GM21619 (cell line): ENCODE results near the gene PTAR1.
"Not testable (repeated sequence)": the region's sequence is repeated elsewhere in the genome, so short reads cannot be mapped to it uniquely, and the experiment has no call there.

Experiments
- ATAC-seq: cut with Tn5 transposase; IDR thresholded peaks from one replicate; pipeline ENCODE4 v1.9.1; 2021; ENCODE audit not compliant: unreplicated experiment

Gene PTAR1, protein sequence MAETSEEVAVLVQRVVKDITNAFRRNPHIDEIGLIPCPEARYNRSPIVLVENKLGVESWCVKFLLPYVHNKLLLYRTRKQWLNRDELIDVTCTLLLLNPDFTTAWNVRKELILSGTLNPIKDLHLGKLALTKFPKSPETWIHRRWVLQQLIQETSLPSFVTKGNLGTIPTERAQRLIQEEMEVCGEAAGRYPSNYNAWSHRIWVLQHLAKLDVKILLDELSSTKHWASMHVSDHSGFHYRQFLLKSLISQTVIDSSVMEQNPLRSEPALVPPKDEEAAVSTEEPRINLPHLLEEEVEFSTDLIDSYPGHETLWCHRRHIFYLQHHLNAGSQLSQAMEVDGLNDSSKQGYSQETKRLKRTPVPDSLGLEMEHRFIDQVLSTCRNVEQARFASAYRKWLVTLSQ

DNA sequence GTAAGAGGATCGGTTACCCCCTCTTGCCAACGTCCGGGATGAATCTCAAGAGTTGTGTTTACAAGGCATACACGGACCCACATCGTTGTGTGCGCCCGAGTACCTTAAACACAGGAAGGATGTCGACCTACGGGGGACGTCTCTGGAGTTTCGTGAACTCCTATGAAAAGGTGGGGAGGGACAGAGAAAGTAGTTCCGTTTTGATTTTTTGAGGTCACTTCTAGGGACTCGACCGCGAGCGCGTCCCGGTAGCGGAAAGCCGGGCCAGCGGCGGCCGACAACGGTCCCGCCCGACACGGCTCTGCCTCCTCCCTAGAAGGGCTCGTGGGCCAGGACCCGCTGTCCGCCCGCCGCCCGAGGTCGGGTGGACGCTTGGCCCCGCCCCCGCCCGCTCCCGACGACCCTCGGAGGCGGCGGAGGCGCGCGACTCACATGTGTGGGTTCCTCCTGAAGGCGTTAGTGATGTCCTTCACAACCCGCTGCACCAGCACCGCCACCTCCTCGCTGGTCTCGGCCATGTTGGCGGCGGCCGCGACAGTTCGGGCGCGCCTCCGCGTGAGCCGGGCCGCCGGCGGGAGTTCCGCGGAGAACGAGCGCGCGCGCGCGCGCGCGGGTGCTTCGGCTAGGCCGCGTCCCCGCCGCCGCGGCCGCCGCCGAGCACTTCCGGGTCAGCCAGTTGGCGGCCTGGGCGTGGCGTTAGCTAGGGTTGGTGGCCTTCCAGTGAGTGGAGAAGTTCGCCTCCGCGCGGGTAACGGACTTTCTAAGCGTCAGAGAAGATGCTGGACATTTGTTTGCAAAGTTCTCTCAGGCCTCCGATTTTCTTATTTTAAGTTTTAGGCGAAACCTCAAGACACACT is at the start of gene PTAR1:
Gene PTAR1 (minus strand): TSS at position 591 of the 857 bp plus-strand sequence. CDS start 73 bp downstream, at position 518.
- peak; percentile 85 for ATAC-seq

DNA sequence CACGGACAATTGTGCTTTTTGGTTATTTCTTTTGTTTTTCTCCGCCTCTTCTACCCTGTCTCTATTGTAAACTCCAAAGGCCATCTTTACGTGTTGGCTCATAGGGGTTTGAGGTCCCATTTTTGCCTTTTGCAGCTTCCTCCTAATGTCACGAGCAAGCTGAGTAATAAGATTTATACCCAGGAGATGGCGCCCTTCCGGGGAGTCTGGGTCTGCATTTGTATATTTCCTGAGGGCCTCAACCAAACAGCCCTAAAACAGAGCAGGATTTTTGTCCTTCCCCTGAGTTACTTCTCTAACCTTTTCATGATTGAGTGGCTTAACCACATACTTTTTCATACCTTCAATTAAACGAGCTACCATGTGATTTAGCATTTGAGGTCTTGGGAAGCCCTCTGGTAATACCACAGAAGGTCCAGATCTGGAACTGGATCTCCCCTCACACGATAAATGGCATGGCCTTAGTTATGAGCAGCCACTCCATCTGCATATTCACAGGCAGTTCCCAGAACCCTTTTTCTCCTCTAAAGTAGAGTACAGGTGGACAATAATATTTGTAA is 49.6 kb upstream of the PTAR1 start:
- no peak for ATAC-seq

DNA sequence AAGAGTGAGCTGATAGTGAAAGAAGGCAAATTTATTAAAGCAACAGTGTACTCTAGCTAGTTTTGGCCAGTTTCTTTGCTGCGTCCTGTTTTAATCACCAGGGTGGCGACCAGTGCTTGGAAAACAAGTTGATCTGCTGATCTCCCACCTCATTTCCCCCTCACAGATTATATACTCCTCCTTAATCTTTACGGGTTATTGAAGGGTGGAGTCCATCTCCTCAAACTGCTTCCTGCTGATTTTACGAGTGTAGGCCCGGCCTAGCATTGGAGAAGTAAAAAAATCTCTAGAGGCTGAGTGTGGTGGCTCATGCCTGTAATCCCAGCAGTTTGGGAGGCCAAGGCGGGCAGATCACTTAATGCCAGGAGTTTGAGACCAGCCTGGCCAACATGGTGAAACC is 46.8 kb upstream of the PTAR1 start:
- no peak for ATAC-seq

DNA sequence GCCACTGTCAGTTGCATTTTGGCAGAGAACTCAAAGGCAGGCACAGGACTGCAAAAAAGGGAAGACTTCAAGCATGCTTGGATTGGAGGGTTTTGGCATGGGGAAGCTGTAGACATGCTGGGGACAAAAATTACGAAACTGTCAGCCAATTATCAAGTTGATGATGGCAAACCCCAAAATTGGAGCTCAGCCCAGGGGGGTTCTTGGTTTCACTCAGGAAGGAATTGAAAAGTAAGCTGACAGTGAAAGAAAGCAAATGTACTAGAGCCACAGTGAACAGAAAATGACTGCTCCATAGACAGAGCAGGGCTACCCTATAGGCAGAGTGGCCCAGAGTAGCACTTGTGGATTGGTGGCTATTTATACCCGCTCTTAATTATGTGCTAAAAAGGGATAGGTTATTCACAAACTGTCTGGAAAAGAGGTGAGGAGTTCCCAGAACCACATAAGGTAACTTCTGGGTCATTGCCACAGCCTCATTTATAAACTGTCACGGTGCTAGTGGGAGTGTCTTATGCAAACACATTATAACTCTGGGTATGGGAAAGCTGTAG is 46.2 kb upstream of the PTAR1 start:
- no peak for ATAC-seq

DNA sequence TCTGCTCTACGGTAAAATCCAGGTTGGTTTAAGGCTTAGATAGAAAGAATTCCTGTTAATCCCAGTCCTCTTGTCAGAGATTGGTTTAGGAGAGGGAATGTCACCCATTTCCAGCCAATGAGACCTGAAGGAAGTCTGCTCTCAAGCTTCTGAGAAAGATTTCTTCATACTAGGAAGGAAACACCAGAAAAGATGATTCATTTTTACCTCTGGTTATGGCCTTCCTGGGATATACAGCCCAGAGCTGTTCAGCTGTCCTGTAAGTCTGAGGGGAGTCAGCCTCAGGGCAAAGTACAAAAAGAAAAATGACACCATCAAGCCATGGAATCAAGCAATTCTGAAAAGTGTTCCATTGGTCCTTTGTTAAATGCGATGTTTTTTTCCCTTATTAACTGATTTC is 42.2 kb upstream of the PTAR1 start:
- no peak for ATAC-seq

DNA sequence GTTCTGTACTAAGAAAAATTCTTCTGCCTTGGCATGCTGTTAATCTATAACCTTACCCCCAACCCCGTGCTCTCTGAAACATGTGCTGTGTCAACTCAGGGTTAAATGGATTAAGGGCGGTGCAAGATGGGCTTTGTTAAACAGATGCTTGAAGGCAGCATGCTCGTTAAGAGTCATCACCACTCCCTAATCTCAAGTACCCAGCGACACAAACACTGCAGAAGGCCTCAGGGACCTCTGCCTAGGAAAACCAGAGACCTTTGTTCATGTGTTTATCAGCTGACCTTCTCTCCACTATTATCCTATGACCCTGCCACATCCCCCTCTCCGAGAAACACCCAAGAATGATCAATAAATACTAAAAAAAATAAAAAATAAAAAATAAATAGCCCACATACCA is 40.2 kb upstream of the PTAR1 start:
- ATAC-seq, result not testable (repeated sequence)

DNA sequence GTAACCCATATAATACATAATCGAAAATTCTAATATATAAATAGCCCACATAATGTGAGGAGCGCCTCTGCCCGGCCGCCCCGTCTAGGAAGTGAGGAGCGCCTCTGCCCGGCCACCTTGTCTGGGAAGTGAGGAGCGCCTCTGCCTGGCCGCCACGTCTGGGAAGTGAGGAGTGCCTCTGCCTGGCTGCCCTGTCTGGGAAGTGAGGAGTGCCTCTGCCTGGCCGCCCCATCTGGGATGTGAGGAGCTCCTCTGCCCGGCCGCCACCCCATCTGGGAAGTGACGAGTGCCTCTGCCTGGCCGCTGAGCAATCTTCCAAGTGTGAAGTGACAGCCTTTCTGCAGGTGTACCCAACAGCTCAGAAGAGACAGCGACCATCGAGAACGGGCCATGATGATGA is 39.7 kb upstream of the PTAR1 start:
- ATAC-seq, result not testable (repeated sequence)

DNA sequence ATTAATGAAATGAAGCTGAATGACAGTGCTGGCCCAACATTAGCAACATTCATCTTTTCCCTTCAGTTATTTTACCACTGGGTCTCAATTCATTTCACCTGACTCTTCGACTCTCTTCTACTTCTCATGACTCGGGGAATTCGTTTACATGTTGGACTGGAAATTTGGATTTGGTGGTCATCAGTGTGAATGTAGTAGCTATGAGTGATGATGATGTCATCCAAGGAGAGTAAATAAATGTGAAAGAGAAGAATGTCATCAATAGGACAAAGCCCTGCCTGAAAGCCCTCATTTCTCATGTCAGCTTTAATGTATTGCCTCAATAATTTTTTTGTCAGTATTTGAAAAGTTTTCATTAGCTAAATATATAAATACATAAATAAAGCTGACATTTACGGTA is 38.9 kb upstream of the PTAR1 start:
- no peak for ATAC-seq

DNA sequence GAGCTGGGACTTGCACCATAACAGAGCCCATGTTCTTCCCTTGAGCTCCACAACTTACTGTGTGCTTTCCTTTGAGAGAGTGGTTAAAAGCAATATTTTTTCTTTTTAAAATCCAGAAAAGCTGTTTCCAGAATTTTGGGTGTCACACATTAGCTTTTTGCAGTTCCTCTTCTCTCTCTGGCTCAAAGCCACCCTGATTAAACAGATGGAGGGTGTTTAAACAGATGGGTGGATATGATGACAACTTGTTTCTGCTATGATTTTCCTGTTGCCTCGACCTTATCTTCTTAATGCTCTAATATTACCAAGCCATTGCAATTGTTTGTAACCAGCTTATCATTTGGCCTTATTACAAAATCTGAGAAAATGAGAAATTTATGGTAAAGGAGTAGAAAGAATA is 37.9 kb upstream of the PTAR1 start:
- ATAC-seq, result no peak

DNA sequence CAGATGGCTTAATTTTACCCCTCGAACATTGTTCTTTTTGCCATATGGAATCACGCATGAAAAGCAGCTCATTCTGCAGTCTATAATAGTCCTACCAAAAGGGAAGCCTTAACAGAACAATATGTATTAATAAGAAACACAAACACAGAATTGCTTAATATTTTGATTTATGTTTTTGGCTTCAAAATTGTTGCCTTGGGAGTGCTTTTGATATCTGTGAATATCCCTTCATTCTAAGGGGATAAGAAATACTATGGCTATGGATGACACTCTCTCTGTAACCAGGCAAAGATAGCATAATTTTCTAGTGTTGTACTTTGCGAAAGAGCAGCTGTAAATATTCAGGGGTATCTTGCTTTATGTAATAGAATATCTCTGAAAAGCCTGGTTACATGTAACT is 34.5 kb upstream of the PTAR1 start:
- no peak for ATAC-seq

DNA sequence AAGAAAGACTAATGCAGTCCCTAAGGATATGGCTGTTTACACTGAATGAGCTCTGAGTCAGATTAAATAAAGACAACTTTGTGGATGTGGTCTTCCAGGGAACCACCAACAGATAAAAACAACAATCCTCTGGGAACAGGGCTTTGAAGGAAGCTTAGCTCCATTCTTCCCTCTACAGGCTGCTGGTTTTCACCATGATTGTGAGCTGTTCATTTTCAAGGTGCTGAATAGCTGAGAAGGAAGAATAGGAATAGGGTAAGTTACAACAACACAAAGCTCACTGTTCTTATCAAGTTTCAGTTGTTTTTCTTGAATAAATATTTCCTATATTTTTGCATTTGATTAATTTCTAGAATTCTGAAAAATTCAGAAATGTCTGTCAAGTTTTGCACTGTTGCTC is 25.9 kb upstream of the PTAR1 start:
- no peak for ATAC-seq

DNA sequence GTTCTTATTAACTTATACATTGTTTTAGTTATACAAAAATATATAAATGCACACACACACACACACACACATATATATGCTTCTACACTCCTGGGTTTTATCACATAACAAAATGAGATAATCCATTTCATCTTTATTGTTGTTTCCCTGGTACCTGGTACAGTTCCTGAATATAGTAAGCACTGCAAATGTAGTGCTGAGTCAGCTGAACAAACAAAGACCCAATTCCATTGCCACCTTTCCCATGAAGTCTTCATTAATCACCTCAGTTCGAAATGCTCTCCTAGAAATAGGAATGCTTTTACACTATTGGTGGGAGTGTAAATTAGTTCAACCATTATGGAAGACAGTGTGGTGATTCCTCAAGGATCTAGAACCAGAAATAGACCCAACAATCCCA is 13.4 kb upstream of the PTAR1 start:
- ATAC-seq, result no peak

DNA sequence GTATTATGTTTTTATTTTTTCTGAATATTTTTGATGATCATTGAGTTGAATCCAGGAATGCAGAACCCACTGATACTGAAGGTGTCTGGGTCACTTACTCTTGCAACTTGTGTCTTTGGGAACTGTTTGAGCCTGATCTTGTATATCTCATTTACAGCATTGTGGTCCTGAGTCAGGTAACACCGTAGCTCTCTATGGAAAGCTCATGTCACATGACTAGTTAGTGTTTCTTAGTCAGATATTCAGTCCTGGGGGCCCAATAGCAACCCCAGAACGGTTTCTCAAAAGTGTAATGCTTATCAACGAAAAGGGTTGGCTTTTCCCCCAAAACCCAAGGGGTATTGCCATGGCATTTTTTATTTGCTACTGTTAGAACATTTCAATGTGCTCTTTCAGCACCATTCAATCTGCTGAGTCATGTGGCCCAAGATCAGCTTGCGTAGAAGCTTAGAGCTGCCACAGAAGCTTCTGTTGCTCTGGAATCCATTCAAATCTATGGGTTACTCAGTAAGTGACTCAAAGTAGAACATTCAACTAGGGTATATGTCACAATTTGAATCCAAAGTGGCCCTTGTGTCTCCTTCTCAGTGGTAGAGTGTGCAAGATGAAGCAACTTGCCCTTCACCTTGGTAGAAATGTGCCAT is 12.1 kb upstream of the PTAR1 start:
- no peak for ATAC-seq

DNA sequence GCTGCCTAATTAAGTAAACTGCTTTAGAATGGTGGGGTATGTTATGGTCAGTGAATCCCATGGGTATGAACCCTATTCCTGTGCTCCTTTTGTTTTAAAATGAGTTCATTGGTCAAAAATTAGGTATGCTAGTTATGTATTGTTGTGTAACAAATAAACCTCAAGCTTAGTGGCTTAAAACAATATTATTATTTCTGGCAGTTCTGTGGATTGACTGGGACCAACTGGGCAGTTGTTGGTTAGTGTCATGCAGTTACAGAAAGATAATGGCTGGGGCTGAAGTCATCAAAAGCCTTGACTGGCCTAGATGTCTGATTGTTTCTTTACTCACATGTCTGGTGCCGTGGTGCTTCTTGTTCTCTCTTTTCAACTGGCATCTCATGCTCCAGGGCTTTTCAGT is 8.9 kb upstream of the PTAR1 start:
- no peak for ATAC-seq

DNA sequence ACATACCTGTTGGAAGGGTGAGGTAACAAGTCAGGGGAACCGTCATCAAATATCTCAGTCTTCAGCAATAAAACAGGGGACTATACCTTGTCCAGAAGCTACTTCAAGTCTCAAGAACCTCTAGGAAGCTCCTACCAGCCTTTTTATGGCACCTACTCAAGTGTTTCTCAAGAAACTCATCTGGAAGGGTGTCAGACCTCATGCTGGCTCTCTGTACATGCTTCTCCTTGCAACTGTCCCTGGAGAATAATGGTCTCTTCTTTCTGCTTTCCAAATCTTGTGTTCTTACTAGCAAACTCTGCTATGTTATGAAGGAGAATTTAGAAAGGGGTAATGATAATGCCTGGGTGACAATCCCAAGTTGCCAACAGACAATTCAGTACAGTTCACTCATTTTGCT is 8.3 kb upstream of the PTAR1 start:
- no peak for ATAC-seq

DNA sequence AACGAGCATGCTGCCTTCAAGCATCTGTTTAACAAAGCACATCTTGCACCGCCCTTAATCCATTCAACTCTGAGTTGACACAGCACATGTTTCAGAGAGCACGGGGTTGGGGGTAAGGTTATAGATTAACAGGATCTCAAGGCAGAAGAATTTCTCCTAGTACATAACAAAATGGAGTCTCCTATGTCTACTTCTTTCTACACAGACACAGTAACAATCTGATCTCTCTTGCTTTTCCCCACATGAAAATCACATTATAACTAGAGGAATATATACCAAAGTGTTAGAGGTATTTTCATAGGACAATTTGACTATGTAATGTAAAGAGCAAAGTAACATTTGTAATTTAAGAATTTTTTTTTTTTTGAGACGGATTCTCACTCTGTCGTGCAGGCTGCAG is 4.1 kb upstream of the PTAR1 start:
- not testable (repeated sequence) for ATAC-seq

DNA sequence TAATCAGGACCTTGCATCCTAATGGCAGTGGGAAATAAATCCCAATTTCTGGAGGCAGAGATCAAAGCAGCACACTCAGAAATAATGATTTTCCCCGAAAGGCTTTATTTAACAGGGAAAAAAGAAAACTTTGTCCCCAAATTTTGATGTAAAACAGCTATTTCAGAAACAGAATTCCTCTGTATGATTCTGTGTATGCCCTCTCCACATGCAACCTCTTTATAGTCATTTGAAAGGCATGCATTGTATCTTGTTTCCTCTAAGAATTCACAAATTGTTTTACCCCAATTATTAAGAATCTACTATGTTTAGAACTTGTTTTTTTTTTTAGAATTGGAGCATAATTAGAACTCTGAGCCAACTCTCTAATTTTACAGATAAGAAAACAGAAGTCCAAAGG is 2.7 kb upstream of the PTAR1 start:
- ATAC-seq, result no peak

DNA sequence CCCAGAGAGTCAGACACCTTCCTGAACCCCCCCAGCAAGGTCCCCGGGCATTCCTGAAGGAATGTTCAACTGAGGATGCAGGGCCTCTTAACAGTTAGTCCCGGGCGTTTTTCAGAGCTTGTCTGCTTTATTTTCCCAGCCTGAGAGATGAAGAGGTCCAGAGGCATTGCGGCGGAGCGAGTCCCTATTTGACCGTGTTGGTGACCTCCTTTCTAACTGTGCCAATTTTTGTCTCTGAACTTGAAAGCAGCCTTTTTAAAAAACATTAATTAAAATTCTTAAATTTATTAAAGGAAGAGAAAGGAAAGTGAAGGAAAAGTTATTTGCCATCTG is 433 bp upstream of the PTAR1 start:
- peak; percentile 1 for ATAC-seq

DNA sequence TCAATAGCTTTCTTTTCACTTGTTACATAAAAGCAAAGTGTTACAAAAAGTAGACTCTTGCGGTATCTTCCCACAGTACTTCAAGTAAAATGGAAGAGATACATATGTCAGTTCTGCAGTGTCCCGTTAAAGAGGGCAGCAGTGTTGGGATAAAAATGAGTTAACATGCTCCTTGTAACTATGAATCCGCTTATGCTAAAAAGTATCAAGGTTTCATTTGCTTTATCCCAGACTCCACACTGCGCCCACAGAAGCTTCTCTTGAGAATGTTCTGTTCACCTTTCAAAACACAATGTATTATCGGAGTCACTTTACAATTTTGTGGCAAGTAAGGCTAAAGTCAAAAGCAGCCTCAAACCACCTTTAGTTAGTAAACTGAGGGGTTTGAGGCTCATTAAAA is 790 bp downstream of the PTAR1 start:
- ATAC-seq, result peak; percentile 2

DNA sequence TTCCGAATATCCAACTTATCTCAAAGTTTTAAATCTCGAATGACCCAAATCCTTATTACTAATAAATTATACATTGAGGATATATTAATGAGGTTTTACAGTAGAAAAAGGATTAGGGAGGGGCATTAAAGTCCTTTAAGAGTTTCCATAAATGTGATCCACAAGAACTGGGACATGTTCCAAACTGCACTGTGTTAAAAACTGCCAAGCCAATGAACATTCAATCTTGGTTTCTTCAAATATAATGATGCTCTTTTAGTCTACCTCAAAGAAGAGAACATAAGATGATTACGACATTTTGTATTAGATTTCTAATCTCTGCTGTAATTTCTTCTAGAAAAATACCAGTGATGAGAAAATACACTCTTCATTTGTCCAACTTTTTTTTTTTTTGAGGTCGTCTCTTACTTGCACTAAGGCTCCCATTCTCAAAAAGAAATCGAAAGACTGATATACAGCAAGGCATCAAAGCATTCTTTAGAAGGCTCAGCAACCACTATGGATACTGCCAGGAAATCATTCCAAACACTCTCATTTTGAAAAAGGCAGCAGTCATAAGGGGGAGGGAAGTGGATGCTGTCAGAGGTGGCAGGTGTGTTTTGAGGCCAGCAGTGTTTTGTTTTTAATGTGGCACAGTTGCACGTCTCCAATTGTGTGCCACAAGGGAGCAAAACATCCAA is 1.7 kb downstream of the PTAR1 start:
- no peak for ATAC-seq

DNA sequence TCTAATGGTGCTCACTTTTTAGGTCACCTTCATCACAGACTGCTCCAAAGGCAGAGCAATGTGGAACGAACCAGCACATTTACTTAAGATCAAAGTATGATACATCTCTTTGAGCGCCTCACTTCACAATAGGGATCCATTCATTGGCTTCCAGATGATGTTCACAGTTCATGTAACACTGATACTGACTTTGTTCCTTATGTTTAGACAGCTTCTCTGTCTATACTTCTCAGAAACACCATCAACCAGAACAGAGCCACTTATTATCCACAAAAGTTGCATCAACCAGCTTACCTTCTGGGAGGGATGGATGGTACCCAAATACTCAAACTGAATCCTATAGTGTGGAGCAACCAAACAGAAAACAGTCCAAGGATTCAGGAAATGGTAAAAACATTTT is 4.6 kb downstream of the PTAR1 start:
- ATAC-seq, result no peak
